GM21367 (cell line): ENCODE results near the gene SVOPL.
"Not testable (repeated sequence)": the region's sequence is repeated elsewhere in the genome, so short reads cannot be mapped to it uniquely, and the experiment has no call there.

ENCODE experiments used
- ATAC-seq: cut with Tn5 transposase; IDR thresholded peaks from one replicate; pipeline ENCODE4 v1.9.1; 2021; ENCODE audit not compliant: unreplicated experiment

SVOPL gene, protein sequence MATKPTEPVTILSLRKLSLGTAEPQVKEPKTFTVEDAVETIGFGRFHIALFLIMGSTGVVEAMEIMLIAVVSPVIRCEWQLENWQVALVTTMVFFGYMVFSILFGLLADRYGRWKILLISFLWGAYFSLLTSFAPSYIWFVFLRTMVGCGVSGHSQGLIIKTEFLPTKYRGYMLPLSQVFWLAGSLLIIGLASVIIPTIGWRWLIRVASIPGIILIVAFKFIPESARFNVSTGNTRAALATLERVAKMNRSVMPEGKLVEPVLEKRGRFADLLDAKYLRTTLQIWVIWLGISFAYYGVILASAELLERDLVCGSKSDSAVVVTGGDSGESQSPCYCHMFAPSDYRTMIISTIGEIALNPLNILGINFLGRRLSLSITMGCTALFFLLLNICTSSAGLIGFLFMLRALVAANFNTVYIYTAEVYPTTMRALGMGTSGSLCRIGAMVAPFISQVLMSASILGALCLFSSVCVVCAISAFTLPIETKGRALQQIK

GRCh38 chr7:138700857-138701536, at the start of gene SVOPL:
SVOPL (minus strand) TSS chr7:138701362; CDS start chr7:138679045, 22,317 bp downstream.
- ATAC-seq = no peak

GRCh38 chr7:138750473-138750872, 49.3 kb upstream of the SVOPL start:
- no peak for ATAC-seq

DNA sequence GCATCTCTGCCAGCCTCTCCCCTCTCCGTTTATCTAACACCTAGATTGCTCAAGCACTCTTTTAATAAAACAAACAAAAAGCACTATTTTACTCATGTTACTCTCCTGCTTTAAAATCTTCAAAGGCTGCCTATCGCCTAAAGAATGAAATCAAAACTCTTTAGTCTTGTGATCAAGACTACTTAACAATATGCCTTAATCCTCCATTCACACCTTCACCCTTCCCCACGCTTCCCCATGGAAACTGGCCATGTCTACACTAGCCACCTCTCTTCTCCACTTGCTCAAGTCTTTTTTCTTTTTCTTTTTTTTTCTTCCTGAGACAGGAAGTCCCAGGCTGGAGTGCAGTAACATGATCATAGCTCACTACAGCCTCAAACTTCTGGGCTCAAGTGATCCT, 48.8 kb upstream of the SVOPL start:
- ATAC-seq = no peak

- ATAC-seq = no peak
These were observed 47.5 kb upstream of the SVOPL start for GRCh38 chr7:138748666-138749065.

- ATAC-seq = no peak
These were observed 44.9 kb upstream of the SVOPL start for GRCh38 chr7:138746073-138746472.

- ATAC-seq = no peak
These were observed 44.0 kb upstream of the SVOPL start for GRCh38 chr7:138745189-138745588.

DNA sequence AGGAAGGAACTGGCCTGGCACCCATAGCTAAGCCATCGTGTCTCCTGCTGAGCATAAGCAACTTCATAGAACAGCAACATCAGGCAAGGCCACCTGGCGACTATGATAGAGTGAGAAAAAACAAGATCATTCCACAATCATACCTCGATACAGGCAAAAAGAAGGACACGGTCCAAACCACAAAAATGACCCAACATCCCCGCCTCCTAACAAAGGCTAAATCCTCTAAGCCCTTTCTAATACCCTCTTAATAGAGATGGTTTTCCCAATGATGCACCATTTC, 40.2 kb upstream of the SVOPL start:
- ATAC-seq = no peak

GRCh38 chr7:138739859-138740258, 38.7 kb upstream of the SVOPL start:
- no peak for ATAC-seq

DNA sequence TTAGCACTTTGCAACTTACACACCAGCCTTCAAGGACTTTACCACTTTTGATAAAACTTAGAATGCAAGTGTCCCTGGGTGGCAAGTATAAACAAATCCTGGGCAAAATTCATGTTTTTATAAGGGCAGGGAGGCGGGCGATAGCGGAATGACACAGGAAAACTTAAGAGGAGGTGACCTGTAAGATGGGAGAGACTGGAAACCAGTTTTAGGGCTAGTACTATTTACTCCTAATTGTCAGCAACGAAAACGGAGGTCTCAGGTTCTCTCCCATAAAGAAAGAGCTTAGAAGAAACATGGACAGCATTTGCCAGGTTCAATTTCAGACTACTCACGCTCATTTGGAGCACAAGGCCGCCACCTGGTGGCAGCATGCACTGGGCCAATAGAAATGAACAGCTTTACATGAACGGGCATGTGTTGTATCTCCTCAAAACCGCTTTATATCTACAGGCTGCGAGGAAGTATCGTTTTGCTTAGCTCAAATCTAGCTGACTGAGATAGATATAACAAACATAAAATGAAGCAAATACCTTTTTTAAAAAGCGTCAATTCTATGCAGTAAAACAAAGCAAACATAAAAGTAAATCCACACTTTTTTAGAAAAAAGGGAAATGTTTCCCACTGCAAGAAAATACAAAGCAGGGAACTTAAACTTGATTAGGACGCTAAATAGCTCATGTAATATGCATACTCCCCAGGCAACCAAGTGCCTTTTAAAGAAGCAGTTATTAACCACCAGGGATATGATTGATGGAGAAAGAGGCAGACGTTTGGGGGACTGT, 37.6 kb upstream of the SVOPL start:
- ATAC-seq = peak; percentile 99

GRCh38 chr7:138738114-138738513, 37.0 kb upstream of the SVOPL start:
- no peak for ATAC-seq

GRCh38 chr7:138735399-138735798, 34.2 kb upstream of the SVOPL start:
- ATAC-seq = no peak

- ATAC-seq = not testable (repeated sequence)
These were observed 30.6 kb upstream of the SVOPL start for GRCh38 chr7:138731733-138732132.

GRCh38 chr7:138729444-138729843, 28.3 kb upstream of the SVOPL start:
- no peak for ATAC-seq

GRCh38 chr7:138727336-138728099, 26.4 kb upstream of the SVOPL start:
- no peak for ATAC-seq

DNA sequence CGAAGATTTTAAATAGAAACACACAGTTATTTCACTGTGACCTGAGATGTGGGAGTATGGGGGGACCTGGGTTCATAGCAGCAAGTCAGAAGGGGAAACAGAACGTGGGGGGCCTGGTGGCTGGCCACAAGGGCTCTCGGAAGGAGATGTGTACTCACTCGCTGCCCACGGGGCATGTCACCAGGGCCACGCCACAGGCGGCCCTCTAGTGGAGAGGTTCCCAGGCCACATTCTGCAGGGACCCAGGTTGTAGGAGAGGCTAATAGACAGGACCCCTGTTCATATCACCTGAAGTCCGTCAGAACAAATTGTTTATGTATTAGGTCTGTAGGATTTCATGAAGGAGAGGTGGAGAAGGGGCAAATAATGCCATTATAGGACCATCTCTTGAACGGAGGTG, 25.1 kb upstream of the SVOPL start:
- ATAC-seq = no peak

- ATAC-seq = no peak
These were observed 19.1 kb upstream of the SVOPL start for GRCh38 chr7:138720286-138720685.

DNA sequence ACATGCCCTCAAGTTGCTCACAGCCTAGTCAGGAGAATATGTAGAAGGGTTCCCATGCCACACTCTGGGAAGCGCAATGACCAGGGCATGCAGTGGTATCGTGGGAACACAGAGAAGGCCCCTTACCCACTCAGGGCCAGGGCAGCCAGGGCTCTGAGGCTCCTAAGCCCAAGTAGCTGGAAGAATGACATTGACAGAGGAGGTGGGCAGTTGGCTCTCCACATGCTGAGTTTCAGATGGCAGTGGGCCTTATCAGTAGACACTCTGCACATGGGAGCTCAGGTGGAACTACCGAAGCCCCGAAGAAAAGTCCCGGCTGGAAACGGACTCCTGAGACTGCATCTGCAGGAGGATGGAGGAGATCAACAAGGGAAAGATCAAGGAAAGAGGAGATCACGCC, 15.7 kb upstream of the SVOPL start:
- ATAC-seq = no peak

- ATAC-seq = no peak
These were observed 12.0 kb upstream of the SVOPL start for GRCh38 chr7:138713191-138713590.

DNA sequence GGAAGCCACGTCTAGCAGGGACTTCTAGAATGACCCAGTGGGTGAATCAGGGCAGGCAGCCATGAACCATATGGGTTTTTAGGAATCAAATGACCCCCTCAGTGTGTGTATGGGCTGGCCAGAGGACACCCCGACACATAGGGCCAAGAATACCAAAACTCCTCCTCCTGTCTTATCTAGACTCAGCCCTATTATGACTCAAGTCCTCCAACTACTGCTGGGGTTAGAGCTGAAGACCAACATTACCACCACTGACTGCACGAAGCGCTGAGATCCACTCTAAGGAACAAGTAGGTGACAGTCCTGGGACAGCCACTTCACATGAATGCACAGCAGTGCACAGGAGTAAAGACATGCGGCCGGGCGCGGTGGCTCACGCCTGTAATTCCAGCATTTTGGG, 11.5 kb upstream of the SVOPL start:
- no peak for ATAC-seq

DNA sequence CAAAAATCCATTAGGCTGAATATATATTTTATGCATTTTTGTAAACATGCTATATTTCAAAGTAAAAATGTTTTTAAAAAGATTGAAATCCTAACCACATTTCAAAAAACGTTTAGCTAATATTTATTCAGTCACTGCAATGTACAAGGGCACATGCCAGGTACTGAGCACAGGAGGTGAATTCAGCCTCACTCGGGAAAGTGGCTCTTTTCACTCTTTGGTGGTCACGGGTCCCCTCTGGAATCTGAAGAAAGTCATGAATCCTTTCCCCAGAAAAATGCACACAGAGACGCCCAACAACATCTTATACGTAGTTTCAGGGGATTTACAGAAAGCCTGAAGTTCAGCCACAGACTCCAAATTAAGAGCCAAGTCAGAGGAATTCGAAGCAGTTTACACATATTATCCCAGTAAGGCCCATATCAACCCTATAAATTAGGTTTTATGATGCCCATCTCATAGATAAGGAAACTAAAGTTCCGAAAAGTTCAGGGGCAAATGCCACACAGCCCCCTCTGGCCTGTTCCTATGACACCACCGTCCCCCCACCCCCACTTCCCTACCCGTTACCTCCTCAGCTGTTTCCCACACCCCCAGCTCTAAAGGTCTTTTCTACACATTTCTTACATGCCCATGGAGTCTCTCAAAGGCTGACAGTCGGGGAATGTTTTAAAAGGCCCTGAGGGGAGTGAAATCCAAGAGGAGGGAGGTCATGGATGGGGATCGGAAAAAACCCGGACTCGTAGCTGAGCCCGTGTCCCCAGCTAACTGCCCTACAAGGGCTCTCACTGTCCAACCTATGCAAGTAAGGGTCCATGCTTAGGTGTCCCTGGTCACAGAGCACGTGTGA, 9.6 kb upstream of the SVOPL start:
- no peak for ATAC-seq
